Stimulated activated CD8-positive, alpha-beta memory T cell treated with anti-CD3 and anti-CD28 coated beads, Interleukin-4, amount 100 ng/mL, for 1 hour (primary cell): Measurements from ENCODE around the gene IGSF21.

ENCODE experiments used
- DNase-seq, 2 donors: peaks; one replicate each; pipeline ENCODE4 v3.0.0-alpha.2; 2020; ENCODE audit warnings: low read depth in 2 of 2, low spot score in 1 of 2

Gene IGSF21

DNA sequence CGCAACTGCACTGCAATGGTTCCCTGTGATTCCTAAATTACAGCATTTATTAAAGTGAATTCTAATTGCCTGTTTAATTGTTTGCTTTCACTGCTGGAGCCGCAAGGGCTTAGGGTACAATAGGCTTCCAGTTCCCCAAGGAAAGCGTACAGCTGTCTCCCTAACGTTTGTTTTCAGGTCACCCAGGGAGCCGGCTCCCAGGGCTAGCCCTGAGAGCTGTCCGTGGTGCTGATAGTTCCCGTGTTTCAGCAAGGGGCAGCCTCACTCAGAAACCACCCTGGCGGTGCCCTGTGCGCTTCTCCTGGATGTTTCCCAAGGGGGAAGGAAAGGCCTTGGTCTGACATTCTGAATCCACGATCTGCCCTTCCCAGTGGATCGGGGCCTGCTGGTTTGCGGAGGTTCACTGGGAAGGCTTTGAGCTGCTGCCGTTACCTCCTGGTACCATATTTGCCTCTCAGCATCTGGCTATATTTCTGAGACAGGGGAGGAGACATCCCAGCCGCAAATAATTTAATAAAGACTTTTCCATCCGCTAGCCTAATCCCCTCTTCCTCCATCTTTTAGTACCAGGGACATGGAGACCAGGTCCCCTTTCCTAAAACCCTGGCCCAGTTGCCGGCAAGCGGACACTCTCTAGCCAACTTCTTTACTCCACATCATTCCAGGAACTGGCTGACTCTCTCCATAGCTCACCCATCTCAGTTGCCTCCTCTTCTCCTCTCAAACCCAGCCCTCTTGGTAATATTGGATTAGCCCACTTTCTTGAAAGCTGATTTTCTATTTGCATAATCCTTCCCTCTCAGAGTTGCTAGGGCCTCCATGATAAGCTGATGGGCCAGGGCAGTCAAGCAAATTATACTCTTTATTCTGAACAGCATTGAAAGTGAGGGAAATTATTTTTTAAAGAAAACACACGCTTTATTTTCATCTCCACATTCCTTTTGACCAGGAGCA is 149.0 kb downstream of the IGSF21 start:
- no peak for DNase-seq

DNA sequence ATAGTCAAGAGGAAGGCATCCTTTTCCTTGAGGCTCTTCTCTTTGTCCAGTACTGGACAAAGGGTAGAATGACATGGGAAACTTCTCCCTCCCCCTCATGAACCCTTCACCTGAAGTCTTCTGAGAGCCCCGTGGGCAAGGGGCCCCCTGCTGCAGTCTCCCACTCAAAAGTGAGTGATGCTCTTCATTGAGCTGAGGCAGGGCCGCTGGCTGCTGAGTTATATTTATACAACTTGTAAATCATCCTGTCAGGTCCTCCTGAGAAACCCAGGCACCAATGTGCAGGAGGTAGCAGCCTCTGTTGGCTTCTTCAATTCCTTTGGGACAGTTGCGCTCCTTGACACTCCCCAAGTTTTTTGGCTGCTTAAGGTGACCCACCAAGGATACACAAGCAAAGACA is 150.2 kb downstream of the IGSF21 start:
- DNase-seq = no peak

DNA sequence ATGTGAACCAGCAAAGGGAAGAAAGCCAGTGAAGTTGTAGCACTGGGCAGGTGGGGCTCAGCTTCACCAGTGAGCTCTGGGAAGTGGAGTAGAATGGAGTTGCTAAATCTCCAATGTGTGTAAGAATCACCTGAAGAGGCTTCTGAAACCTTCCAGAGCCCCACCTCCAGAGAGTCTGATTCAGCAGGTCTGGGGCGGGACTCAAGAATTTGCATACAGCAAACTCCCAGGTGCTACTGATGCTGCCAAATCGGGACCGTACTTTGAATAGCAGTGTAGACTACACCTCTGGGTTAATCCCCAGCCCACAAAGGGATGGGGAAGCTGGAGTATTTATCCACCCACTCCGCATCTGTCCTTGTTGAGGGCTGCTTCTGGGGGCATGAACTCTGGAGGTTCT is 154.3 kb downstream of the IGSF21 start:
- no peak for DNase-seq

DNA sequence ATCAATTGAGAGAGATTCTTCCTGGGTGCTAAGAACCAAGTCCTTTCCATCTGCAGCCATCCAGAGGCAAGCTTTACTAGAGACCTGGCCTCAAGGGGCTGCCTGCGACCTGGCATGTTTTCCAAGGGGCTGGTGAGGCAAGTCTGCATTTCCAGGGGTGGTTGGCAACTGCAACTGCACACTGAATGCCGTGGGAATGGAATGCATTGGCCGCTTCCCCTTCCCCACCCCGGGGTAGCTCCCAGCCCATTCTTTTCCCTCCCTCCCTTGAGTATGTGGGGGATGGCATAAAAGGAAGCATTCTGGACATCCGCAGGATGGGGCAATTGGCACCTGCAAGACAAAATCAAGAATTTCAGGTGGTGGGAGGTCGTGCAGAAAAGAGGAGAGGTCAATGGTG is 155.1 kb downstream of the IGSF21 start:
- DNase-seq = no peak

DNA sequence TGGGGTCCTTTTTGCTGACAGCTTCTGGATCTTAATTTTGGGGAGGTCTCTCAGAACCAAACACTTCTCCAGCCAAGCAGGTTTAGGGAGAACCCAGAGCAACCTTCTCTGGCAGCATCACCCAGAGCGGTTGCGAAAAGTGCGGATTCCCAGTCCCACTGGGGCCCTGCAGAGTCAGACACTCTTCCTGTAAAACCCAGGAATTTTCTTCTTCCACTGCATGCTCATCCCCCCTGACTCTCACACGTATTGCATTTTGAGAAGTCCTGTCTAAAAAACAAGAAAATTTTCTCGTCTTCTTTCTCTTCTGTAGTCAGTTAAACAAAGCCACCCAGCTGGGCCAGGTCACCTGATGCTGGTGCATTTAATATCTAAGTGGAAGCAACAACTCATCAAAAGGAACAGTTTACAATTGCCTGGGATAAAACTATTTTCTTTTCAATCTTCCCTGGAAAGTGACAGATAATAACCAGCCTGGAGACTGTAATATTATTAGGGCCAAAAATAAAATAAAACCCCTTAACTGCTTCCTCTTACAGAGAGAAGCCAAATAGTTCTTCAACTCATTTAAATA is 156.0 kb downstream of the IGSF21 start:
- no peak for DNase-seq

DNA sequence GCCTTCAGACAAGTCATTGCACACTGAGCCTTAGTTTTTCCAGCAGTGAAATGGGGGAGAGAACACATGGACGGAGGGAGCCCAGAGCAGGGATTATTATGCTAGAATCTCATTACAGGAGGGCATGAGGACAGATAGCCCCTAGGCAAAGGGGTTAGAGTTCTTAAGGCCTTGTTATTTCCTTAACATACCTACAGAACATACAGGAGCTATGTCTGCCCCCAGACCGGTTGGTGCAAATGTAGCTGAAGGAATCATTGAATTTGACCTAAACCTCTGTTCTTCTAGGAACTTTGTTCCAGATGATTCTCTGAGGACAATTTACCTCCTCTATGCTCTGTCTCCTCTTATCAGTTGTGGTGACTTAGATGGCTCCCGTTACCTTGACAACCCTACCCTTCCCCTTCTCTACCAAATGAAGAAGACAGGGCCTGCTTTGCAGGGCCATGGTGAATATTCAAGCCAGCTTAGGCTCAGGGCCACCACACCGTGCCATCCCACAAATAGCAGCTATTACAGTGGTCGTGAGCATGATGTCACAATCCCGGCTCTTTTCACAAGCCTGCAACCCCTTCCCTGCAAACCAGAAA is 156.9 kb downstream of the IGSF21 start:
- DNase-seq = no peak

DNA sequence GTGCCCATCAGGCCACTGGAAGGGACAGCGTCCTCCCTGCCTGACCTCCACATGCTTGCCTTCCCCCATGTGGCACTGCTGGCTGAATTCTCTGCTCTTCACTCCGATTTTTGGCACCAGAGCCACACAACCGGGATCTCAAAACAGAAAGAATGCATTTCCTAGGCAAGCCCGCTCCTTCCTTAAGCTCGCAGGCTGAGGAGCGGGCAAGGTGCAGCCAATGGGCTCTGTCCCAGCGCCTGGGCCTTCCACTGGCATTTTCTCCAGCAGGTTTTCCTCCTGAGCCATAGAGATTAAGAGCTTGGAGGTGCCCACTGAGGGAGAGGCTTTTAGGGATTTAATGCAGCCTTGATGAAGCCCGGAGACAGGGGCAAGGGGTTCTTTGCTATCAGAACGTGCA is 158.0 kb downstream of the IGSF21 start:
- DNase-seq = no peak

DNA sequence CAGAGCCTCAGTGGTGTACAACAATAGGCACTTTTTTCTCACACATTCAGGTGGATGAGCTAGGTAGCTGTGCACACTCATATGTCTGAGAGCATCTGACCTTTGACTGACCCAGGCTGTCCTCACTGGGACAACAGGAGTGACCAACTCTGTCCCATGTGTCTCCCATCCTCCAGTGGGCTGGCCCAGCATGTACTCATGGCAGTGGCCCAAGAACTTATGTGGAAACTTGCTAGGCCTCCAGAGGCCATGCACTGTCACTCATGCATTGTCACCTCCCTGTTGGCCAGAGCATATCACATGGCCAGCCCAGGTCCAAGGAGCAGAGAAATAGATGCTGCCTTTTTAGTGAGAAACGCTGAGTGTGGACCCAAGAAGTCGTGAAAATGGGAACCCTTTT is 158.8 kb downstream of the IGSF21 start:
- no peak for DNase-seq

DNA sequence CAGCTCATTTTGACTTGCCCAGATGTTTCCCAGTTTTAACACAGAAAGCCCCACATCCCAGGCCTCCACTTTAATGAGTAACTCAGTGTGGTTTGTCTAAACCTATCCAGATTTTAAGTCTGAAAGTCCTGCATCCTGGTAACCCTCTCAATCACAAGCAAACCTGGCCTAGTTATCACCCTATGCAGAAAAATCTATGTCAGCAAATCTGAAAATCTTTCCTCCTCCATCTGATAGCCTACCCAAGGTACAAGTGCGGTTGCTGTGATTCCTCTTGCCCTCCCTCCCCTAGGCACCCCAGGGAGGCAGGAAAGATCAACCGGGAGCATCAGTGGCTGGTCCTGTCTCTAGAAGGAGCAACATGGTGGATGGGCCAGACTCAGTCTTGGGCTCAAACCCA is 163.7 kb downstream of the IGSF21 start:
- no peak for DNase-seq

DNA sequence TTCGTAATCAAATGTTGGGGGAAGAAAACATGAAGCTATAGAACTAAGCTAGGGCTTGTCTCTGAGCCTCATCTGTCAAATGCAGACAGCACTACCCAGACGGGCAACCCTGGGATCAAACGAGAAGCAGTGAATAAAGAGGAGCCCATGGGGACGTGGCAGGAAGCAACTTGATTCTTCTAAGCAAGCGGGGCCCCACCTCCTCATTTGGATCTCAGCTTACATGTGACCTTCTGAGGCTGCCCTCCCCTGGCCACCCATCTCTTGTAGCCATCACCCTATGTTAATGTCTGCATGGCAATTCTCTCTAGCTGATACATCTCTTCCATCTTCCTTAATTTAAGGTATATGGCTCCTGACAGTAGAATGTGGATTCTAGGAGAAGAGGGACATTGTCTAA is 171.3 kb downstream of the IGSF21 start:
- no peak for DNase-seq

DNA sequence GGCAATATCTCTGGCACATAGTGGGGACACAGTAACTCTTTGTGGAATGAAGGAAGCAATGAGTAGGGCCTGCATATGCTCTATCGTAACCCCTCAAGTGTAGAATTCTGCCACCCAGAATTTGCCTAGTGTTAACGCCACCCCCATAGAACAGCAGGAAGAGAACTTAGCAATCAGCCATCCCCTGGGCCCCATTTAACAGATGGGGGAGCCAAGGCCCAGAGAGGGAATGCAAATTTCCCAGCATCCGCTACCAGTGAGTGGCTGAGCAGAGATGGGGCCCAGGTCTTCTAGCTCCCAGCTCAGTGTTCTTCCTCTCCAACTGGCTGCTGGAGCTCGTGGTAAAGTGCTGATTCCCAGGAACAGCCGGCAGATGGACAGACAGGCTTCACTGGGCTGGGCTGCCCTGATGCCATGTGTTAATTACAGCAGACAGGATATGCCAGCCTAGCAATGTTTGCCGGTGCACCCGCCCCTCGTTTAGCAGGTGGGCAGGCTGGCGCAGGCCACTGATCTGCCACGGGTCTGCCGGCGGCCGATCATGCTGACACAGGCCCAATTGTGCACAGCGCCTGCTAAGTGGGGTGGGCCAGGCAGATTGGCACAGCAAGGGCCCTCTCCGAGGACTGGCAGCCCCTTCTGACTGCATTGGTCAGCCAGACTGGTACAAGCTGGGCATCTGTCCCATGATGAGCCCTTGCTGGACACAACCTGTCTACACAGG is 171.9 kb downstream of the IGSF21 start:
- DNase-seq = no peak

DNA sequence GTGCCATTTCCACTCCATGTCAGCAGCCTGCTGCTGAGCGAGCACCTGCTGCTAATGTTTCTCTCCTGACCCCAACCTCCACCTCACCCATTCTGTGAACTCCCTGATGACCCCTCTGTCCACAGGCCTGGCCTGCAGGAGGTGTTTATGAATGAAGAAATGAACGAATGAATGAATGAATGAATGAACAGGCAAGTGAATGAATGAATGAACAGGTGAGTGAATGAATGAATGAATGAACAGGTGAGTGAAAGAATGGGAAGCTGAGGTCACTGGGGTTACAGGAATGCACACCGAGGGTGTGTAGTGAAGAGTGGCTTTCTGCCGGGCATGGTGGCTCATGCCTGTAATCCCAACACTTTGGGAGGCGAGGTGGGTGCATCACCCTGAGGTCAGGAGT is 173.4 kb downstream of the IGSF21 start:
- no peak for DNase-seq

DNA sequence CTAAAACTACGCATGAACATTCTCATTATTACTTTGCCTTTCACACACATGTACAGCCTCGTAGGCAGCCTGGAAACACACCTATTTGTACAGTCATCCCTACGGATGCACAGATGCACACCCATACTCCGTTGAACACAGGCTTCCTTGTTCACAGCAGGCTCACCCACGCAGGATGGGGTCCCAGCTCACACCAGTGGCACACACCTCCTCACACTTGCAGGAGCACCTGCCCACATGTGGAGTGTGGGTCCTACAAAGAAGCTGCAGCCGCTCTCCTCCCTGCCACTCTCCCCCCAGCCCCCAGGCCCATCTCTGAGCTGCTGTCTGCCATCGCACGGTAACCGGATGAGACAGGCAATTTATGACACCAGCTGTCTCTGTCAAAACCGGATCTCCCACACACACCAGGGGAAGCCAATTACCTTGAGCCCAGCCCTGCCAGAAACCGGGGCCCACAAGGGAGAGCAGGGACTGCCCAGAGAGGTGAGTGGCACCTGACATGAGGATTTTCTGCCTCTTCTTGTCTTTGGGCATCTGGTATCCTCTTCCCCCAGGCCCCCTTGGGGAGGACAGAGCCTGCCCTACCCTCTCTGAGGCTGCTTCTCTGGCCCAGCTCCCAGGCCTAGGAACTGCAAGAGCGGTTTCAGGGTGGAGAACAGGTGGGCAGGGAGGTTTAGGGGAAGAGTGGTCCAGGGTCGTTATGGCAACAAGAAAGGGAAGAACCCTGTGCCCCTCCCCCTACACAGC is 175.4 kb downstream of the IGSF21 start:
- no peak for DNase-seq

DNA sequence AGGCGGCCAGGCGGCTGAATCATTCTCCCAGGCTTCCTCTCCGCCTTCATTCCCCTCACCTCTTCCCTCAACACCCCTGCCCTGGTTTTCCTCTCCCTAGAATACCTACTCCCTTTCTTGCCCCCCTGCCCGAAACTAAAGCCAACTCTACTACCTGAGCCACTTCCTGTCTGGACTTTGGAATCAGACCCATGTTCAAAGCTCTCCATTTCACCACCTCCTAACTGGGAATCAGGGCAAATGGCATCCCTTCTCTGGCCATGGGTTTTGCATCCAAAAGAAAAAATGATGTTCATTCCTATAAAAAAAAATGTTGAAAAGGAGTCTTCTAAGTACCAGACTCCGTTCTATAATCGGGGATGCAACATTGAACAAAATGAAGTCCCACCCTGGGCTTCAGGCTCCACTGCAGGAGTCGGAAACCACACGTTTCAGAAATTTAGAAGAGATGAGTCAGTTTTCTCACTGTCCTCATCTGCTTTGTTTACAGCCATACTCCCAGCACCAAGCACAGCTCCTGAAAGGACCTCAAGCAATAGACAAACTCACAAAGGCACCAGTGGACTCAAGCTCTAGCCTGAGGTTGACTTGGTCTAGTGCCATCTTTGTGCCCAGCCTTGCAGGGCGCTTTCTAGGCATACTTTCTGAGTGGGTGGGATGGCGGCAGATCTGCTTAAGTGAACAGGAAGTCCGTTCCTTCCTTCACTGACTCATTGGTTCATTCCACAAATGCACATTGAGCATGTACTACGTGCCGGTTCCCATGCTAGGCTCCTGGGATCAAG is 176.2 kb downstream of the IGSF21 start:
- no peak for DNase-seq

DNA sequence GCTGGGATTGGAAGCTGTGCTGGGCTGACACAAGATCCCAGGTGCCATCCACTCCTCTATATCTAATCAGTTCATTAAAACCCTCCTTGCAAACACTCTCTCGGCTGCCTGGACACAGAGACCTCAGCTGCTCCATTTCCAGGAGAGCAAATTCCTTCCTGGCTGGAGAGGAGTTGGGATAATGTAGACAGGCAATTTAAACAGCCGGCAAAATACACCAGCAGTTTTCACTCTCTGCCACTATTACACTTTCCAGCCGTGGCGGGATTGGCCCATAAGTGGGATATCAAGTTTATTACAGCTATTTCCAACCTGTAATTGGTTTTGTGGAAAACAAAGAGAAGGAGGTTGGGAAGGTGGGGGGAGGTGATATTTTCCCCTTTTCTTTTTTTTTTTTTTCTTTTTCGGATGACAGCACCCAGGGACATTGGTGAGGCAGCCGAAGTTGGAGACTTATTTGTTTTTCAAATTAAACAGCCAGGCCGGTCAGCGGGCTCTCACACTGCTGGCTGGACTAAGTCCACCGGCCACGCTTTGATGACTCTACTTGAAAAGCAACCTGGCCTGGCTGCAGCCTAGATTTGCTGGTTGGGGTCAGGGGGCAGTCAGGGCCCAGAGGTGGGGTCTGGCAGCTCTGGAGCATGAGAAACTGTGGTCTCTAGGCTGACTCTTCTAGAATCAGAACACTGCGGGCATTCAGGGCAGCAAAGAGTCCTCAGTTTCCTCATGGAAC is 177.4 kb downstream of the IGSF21 start:
- no peak for DNase-seq

DNA sequence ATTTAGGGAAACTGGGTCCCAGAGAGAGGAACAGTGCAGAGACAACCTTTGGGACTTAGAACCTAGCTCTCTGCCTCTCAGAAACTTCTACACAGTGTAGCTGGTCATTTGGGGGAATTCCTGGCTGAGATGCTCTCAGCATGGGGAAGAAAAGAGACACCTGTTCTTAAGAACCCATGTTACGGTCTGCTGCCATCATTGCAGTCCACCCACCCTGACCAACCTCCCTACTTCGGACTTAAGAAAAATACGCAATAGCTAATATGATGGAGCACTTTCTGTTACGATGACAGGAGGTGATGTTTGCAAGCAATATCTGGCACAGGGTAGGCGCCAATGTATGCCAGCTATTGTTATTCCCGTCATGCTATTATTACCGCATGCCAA is 177.9 kb downstream of the IGSF21 start:
- DNase-seq = no peak

DNA sequence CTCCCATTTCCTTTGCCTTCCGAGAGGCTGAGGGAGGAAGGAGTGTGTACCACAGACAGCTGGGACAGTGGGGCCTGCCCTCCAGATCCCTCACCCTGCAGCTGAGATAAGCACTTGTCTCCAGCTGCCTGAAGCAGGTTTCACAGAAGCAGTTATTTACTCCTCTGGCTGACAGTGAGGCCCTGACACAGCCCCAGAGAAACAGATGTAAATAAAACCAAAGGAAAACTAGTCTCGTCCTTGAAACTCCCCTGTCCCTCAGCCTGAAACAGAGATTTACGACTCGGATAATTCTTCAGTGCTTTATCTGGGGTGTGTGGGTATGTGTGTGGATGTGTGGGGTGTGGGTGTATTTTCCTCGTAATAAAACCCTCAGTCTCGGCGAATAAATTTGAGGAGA is 181.1 kb downstream of the IGSF21 start:
- DNase-seq = no peak

DNA sequence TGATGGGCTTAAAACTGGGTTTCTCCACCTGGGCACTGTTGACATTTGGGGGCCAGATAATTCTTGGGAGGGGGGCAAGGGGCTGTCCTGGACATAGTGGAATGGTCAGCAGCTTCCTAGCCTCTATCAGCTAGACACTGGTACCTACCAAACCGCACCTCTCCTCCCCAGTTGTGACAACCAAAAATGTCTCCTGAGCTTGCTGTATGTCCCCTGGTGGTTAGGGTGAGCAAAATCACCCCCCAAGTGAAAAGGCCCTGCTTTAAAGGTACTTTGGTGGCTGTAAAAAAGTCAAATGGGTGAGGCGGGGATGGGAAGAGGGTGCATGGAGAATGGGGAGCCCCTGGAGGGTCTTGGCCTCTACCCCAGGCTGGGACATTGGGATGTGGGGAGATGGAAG is 182.0 kb downstream of the IGSF21 start:
- no peak for DNase-seq

DNA sequence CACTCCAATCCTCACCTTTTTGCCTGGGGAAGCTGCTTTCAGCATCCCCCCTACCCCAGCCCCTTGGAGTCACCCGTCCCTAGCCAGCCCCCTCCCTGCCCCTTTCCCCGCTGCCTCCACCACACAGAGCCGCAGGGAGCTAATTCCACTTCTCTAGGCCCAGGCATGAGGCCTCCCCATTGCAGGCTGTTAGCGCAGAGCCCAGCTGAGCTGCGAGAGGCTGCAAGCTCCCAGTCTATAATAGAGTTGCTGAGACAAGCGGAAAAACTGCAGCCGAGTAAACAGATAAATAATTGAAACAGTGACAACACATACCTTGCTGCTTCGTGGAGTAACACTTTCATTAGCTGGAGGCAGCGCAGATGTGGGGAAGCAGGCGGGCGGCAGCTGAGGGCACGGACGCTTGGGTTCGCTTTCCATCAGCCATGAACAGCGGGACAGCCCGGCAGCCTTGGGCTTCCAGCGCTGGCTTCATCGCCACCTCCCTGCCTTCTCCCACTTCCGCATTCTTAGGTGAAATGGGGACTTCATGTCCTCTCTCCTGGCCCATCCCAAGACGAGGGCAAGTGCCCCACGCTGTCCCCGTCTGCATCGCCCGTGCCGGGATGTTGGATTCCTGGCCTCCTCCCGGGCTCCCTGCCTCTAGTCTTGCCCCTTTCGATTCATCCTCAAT is 183.3 kb downstream of the IGSF21 start:
- no peak for DNase-seq
